ENCODE data around the gene MYO1G.

DNA sequence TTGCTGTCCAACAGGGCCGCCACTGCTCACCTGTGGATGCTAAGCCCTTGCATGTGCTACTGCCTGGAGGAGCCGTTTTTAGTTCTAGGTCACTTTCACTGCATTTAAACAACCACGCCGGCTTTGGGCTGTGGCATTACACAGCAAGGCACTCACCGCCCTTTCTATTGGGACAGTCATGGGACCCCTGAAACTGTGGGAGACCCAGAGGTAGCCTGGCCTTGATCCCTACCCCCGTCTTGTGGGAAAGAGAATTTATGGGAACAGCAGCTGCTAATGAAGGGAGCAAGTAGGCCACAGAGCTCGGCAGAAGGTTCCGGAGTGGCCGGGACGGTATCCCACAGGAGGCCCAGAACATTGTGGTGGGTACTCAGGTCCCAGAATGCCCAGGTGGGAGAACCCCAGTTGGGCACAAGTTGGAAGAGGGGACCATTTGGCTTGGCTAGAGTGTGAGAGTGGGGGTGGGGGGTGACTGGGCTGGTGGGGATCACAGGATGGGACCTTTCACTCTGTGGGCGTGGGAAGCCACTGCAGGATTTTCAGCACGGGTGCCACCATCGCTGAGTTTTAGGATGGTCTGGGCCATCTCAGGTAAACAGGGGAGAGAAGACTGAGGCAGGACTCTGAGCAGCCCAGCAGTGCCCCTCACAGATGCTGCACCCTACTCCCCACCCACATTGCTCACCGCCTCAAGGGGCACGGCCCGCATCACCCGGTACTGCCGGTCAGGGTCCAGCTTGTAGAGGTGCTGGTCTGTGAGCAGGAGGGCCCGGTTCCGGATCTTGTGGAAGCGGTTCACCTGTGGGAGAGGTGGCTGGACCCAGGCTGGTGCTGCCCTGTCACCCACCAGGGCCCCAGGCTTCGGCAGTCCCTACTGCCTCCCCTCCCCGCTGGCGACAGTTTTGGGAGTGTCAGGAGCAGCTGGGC, 15.2 kb downstream of the MYO1G start:
- TF ChIP-seq ZC3H10 (CRISPR knock-in tag; IDR thresholded peaks at IDR 0.05) (no peak), RARB (CRISPR knock-in tag; IDR thresholded peaks at IDR 0.05) (no peak), ZNF8 (CRISPR knock-in tag; IDR thresholded peaks at IDR 0.05) (no peak), BACH2 (CRISPR knock-in tag; IDR thresholded peaks at IDR 0.05; ENCODE audit: borderline replicate concordance) (no peak), ZFP30 (CRISPR knock-in tag; IDR thresholded peaks at IDR 0.05) (no peak), TOX (CRISPR knock-in tag; IDR thresholded peaks at IDR 0.05; ENCODE audit: borderline replicate concordance) (no peak), GLIS3 (CRISPR knock-in tag; IDR thresholded peaks at IDR 0.05) (no peak)
- TF ChIP-seq, protein P1, sequence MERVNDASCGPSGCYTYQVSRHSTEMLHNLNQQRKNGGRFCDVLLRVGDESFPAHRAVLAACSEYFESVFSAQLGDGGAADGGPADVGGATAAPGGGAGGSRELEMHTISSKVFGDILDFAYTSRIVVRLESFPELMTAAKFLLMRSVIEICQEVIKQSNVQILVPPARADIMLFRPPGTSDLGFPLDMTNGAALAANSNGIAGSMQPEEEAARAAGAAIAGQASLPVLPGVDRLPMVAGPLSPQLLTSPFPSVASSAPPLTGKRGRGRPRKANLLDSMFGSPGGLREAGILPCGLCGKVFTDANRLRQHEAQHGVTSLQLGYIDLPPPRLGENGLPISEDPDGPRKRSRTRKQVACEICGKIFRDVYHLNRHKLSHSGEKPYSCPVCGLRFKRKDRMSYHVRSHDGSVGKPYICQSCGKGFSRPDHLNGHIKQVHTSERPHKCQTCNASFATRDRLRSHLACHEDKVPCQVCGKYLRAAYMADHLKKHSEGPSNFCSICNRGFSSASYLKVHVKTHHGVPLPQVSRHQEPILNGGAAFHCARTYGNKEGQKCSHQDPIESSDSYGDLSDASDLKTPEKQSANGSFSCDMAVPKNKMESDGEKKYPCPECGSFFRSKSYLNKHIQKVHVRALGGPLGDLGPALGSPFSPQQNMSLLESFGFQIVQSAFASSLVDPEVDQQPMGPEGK (CRISPR knock-in tag; IDR thresholded peaks at IDR 0.05; ENCODE audit: borderline replicate concordance), result no peak

All from SK-N-SH treated with all-trans-retinoic acid at 6 μM for 48 hours (cell line).